HEK293 (cell line): ENCODE results near the gene DHDH.

Source experiments
- IKZF3 ChIP-seq: fragments of 450-650 bp; IDR thresholded peaks from 2 replicates; pipeline ENCODE4 v1.5.0; 2018; ENCODE audit warnings: missing biosample characterization, mild to moderate bottlenecking, missing genetic modification characterization, moderate library complexity
- KLF16 ChIP-seq: fragments of 450-650 bp; formaldehyde crosslinking; IDR thresholded peaks from 2 replicates; pipeline ENCODE4 v1.5.1; 2017; ENCODE audit warnings: missing biosample characterization, missing genetic modification characterization
- KLF8 ChIP-seq: fragments of 450-650 bp; formaldehyde crosslinking; IDR thresholded peaks from 2 replicates; pipeline ENCODE4 v1.5.1; 2016; ENCODE audit warnings: missing biosample characterization, missing genetic modification characterization
- RBAK ChIP-seq: fragments of 450-650 bp; formaldehyde crosslinking; IDR thresholded peaks from 2 replicates; pipeline ENCODE4 v1.5.1; 2016; ENCODE audit warnings: missing biosample characterization, missing genetic modification characterization
- REST ChIP-seq: fragments of 450-650 bp; formaldehyde crosslinking; IDR thresholded peaks from 2 replicates; pipeline ENCODE4 v1.5.1; 2016; ENCODE audit warnings: missing biosample characterization, missing genetic modification characterization
- SALL2 ChIP-seq: fragments of 450-650 bp; formaldehyde crosslinking; IDR thresholded peaks from 2 replicates; pipeline ENCODE4 v1.5.0; 2017; ENCODE audit warnings: missing biosample characterization, mild to moderate bottlenecking, missing genetic modification characterization, borderline replicate concordance
- SP7 ChIP-seq: fragments of 450-650 bp; formaldehyde crosslinking; IDR thresholded peaks from 2 replicates; pipeline ENCODE4 v1.5.1; 2016; ENCODE audit warnings: missing biosample characterization, missing genetic modification characterization
- ZBTB8A ChIP-seq: fragments of 450-650 bp; formaldehyde crosslinking; IDR thresholded peaks from 2 replicates; pipeline ENCODE4 v1.5.1; 2016; ENCODE audit warnings: missing biosample characterization, missing genetic modification characterization
- ZFHX2 ChIP-seq: fragments of 450-650 bp; formaldehyde crosslinking; conservative IDR thresholded peaks from 2 replicates; pipeline ENCODE4 v1.5.1; 2016; ENCODE audit warnings: missing biosample characterization, missing genetic modification characterization
- ZIC2 ChIP-seq: fragments of 450-650 bp; formaldehyde crosslinking; IDR thresholded peaks from 2 replicates; pipeline ENCODE4 v1.5.1; 2016; ENCODE audit warnings: missing biosample characterization, missing genetic modification characterization
- ZNF391 ChIP-seq: fragments of 450-650 bp; formaldehyde crosslinking; IDR thresholded peaks from 2 replicates; pipeline ENCODE4 v1.5.1; 2016; ENCODE audit warnings: low read depth, missing biosample characterization, missing genetic modification characterization, borderline replicate concordance
- ZNF433 ChIP-seq: fragments of 450-650 bp; formaldehyde crosslinking; IDR thresholded peaks from 2 replicates; pipeline ENCODE4 v1.5.1; 2016; ENCODE audit warnings: missing biosample characterization, missing genetic modification characterization, low read depth
- ZNF449 ChIP-seq: fragments of 450-650 bp; formaldehyde crosslinking; IDR thresholded peaks from 2 replicates; pipeline ENCODE4 v1.5.1; 2017; ENCODE audit warnings: missing biosample characterization, mild to moderate bottlenecking, missing genetic modification characterization, moderate library complexity
- ZNF600 ChIP-seq: fragments of 450-650 bp; formaldehyde crosslinking; IDR thresholded peaks from 2 replicates; pipeline ENCODE4 v1.5.1; 2016; ENCODE audit warnings: missing biosample characterization, missing genetic modification characterization
- ZNF639 ChIP-seq: fragments of 450-650 bp; formaldehyde crosslinking; IDR thresholded peaks from 2 replicates; pipeline ENCODE4 v1.5.1; 2016; ENCODE audit warnings: missing biosample characterization, missing genetic modification characterization
- ZNF660 ChIP-seq: fragments of 450-650 bp; IDR thresholded peaks from 2 replicates; pipeline ENCODE4 v1.5.1; 2018; ENCODE audit warnings: missing biosample characterization, mild to moderate bottlenecking, missing genetic modification characterization
- ZNF664 ChIP-seq: fragments of 450-650 bp; formaldehyde crosslinking; IDR thresholded peaks from 2 replicates; pipeline ENCODE4 v1.5.1; 2016; ENCODE audit warnings: missing biosample characterization, missing genetic modification characterization
- ZNF677 ChIP-seq: fragments of 450-650 bp; IDR thresholded peaks from 2 replicates; pipeline ENCODE4 v1.5.0; 2018; ENCODE audit warnings: missing biosample characterization, mild to moderate bottlenecking, missing genetic modification characterization, moderate library complexity
- ZNF785 ChIP-seq: fragments of 450-650 bp; formaldehyde crosslinking; IDR thresholded peaks from 2 replicates; pipeline ENCODE4 v1.5.1; 2016; ENCODE audit warnings: missing biosample characterization, missing genetic modification characterization
- ZNF830 ChIP-seq: fragments of 450-650 bp; IDR thresholded peaks from 2 replicates; pipeline ENCODE4 v1.5.0; 2018; ENCODE audit warnings: missing biosample characterization, missing genetic modification characterization, low read depth, mild to moderate bottlenecking, moderate library complexity
- ZSCAN18 ChIP-seq: fragments of 450-650 bp; formaldehyde crosslinking; IDR thresholded peaks from 2 replicates; pipeline ENCODE4 v1.5.1; 2016; ENCODE audit warnings: missing biosample characterization, missing genetic modification characterization
- ZSCAN30 ChIP-seq: fragments of 450-650 bp; IDR thresholded peaks from 2 replicates; pipeline ENCODE4 v1.5.1; 2018; ENCODE audit warnings: missing biosample characterization, mild to moderate bottlenecking, missing genetic modification characterization, moderate library complexity
- TF ChIP-seq, protein P1 (sequence below): sonication (generic); formaldehyde crosslinking; IDR thresholded peaks from 2 replicates; pipeline ENCODE4 v1.8.1; 2022; ENCODE audit warnings: mild to moderate bottlenecking, moderate library complexity, missing genetic modification reagents
- TF ChIP-seq, protein P2 (sequence below): fragments of 450-650 bp; IDR thresholded peaks from 2 replicates; pipeline ENCODE4 v1.5.1; 2018; ENCODE audit warnings: missing biosample characterization, missing genetic modification characterization
- TF ChIP-seq, protein P3 (sequence below): fragments of 450-650 bp; formaldehyde crosslinking; IDR thresholded peaks from 2 replicates; pipeline ENCODE4 v1.5.0; 2017; ENCODE audit warnings: missing biosample characterization, missing genetic modification characterization, borderline replicate concordance

The DHDH gene

DNA sequence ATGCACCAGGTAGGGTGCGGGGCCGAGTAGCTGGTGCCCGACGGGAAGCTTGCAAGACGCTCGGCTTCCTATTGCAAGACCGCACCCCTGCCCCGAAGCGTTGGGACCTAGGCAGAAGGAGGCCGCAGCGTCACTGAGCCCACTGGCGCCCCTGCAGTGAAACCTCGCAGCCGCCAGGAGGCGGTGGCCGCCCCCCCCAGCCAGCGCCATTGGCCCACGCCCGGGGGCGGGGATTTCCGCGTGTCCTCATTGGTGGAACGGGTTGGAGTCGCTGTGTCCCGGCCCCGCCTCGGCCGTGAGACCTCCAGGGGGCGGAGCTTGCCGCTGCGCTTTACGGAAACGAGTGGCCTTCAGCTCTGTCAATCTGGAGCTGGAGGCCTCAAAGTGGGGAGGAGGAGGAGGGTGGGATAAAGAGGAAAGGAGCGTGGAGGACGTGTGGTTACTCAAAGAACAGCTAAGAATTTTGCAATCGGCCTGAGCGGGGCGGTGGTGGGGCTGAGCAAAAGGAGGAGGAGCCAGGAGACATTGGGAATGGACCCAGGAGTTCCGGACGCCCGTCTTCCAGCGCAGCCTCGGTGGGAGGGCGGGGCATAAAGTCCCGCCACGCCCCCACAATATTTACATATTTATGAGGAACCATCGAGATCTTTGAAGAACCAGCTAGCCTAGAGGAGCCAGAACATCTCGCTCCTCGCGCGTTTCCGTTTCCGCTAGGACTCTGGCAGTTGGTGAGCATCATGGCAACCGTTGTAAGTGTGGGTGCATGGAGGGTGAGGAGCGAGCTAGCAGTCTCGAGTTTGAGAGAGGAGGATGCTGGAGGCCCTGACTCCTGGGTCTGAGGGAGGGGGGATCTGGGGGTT, 59.9 kb downstream of the DHDH start, which contains the start of the genes GYS1 and RUVBL2 (continued):
- peak; percentile 50; the same call in 1 of the 2 replicates for TF ChIP-seq ZNF449
- peak; percentile 68 for TF ChIP-seq KLF16
- TF ChIP-seq, protein P1, sequence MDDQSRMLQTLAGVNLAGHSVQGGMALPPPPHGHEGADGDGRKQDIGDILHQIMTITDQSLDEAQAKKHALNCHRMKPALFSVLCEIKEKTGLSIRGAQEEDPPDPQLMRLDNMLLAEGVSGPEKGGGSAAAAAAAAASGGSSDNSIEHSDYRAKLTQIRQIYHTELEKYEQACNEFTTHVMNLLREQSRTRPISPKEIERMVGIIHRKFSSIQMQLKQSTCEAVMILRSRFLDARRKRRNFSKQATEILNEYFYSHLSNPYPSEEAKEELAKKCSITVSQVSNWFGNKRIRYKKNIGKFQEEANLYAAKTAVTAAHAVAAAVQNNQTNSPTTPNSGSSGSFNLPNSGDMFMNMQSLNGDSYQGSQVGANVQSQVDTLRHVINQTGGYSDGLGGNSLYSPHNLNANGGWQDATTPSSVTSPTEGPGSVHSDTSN (CRISPR knock-in tag) = 0 out of 2 replicates have a peak, but pooled peaks have one; percentile 46
- TF ChIP-seq ZSCAN30 (tag by site-specific recombination) = peak; percentile 75; the same call in 1 of the 2 replicates
- peak; percentile 75 for TF ChIP-seq ZNF660 (tag by site-specific recombination)
- no peak for TF ChIP-seq ZNF830 (tag by site-specific recombination)
- no peak for TF ChIP-seq RBAK (tag by site-specific recombination)
- TF ChIP-seq IKZF3 (tag by site-specific recombination) = peak; percentile 94
- TF ChIP-seq ZSCAN18 (tag by site-specific recombination) = peak; percentile 42; the same call in 1 of the 2 replicates
- no peak for TF ChIP-seq REST (tag by site-specific recombination)
- no peak for TF ChIP-seq ZNF677
- TF ChIP-seq ZBTB8A (tag by site-specific recombination) = peak; percentile 55; the same call in 1 of the 2 replicates
- no peak for TF ChIP-seq SALL2 (tag by site-specific recombination)
- TF ChIP-seq ZNF664 (tag by site-specific recombination) = no peak
- TF ChIP-seq, protein P2, sequence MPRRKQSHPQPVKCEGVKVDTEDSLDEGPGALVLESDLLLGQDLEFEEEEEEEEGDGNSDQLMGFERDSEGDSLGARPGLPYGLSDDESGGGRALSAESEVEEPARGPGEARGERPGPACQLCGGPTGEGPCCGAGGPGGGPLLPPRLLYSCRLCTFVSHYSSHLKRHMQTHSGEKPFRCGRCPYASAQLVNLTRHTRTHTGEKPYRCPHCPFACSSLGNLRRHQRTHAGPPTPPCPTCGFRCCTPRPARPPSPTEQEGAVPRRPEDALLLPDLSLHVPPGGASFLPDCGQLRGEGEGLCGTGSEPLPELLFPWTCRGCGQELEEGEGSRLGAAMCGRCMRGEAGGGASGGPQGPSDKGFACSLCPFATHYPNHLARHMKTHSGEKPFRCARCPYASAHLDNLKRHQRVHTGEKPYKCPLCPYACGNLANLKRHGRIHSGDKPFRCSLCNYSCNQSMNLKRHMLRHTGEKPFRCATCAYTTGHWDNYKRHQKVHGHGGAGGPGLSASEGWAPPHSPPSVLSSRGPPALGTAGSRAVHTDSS (tag by site-specific recombination) = peak; percentile 96
- TF ChIP-seq ZNF600 = 0 out of 2 replicates have a peak, but pooled peaks have one; percentile 17
- peak; percentile 84 for TF ChIP-seq ZFHX2 (tag by site-specific recombination)
- peak; percentile 63 for TF ChIP-seq ZIC2 (tag by site-specific recombination)
- no peak for TF ChIP-seq ZNF433 (tag by site-specific recombination)
- TF ChIP-seq KLF8 (tag by site-specific recombination) = peak; percentile 95
- TF ChIP-seq, protein P3, sequence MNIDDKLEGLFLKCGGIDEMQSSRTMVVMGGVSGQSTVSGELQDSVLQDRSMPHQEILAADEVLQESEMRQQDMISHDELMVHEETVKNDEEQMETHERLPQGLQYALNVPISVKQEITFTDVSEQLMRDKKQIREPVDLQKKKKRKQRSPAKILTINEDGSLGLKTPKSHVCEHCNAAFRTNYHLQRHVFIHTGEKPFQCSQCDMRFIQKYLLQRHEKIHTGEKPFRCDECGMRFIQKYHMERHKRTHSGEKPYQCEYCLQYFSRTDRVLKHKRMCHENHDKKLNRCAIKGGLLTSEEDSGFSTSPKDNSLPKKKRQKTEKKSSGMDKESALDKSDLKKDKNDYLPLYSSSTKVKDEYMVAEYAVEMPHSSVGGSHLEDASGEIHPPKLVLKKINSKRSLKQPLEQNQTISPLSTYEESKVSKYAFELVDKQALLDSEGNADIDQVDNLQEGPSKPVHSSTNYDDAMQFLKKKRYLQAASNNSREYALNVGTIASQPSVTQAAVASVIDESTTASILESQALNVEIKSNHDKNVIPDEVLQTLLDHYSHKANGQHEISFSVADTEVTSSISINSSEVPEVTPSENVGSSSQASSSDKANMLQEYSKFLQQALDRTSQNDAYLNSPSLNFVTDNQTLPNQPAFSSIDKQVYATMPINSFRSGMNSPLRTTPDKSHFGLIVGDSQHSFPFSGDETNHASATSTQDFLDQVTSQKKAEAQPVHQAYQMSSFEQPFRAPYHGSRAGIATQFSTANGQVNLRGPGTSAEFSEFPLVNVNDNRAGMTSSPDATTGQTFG (tag by site-specific recombination) = 0 out of 2 replicates have a peak, but pooled peaks have one; percentile 30
- TF ChIP-seq ZNF639 (tag by site-specific recombination) = no peak
- TF ChIP-seq ZNF785 (tag by site-specific recombination) = peak; percentile 75; the same call in 1 of the 2 replicates
- TF ChIP-seq ZNF391 (tag by site-specific recombination) = 0 out of 2 replicates have a peak, but pooled peaks have one; percentile 9
- peak; percentile 54; the same call in 1 of the 2 replicates for TF ChIP-seq SP7 (tag by site-specific recombination)
